Kidney (tissue), 14 donors: ENCODE measurements around the gene MACROD1. TPM values are rescaled to one million over a fixed set of nuclear protein-coding genes. Genes with fewer than 3 reads are reported as not detected.

ENCODE experiments used
- DNase-seq, 5 donors: peaks; one replicate each; pipeline ENCODE4 v3.0.0-alpha.2; 2013 to 2020
- FAIRE-seq: peaks from 2 replicates; lab custom pipeline; 2012; peaks lifted over from hg19 to GRCh38; lab: Jason Lieb, UNC
- H3K27ac ChIP-seq, 2 donors: one replicate each; pipeline ENCODE4 v1.7.0; 2013; ENCODE audit warnings: low read depth in 2 of 2, low read length in 2 of 2, inconsistent platforms in 1 of 2
- H3K27me3 ChIP-seq: one replicate; pipeline ENCODE4 v1.7.1; 2013; ENCODE audit warnings: low read length, inconsistent platforms; ENCODE audit not compliant: control insufficient read depth, insufficient read depth
- H3K36me3 ChIP-seq, 3 donors: one replicate each; pipeline versions ENCODE4 v1.7.0 to v1.7.1; 2013; ENCODE audit warnings: low read length in 3 of 3, control low read depth in 1 of 3, inconsistent platforms in 1 of 3; ENCODE audit not compliant: insufficient read depth in 3 of 3, control insufficient read depth in 2 of 3
- H3K4me1 ChIP-seq, 3 donors: one replicate each; pipeline versions ENCODE4 v1.7.0 to v1.7.1; 2013; ENCODE audit warnings: low read length in 3 of 3, inconsistent platforms in 1 of 3, low read depth in 1 of 3; ENCODE audit not compliant: control insufficient read depth in 2 of 3, insufficient read depth in 2 of 3
- H3K4me3 ChIP-seq, 3 donors: one replicate each; pipeline versions ENCODE4 v1.7.0 to v1.8.1; 2013; ENCODE audit warnings: low read length in 3 of 3, control low read depth in 1 of 3, inconsistent platforms in 1 of 3
- H3K9ac ChIP-seq, 3 donors: one replicate each; pipeline versions ENCODE4 v1.7.0 to v1.7.1; 2013; ENCODE audit warnings: low read length in 3 of 3, control low read depth in 1 of 3, inconsistent platforms in 1 of 3
- H3K9me3 ChIP-seq, 3 donors: one replicate each; pipeline versions ENCODE4 v1.7.0 to v1.7.1; 2013; ENCODE audit warnings: low read length in 3 of 3, control low read depth in 1 of 3, inconsistent platforms in 1 of 3; ENCODE audit not compliant: control insufficient read depth in 2 of 3, insufficient read depth in 1 of 3
- CTCF ChIP-seq: IDR thresholded peaks from 3 replicates; pipeline ENCODE4 v1.5.1; 2012; ENCODE audit warnings: mild to moderate bottlenecking, moderate library complexity, borderline replicate concordance; ENCODE audit not compliant: insufficient read depth; ENCODE audit errors: extremely low read depth
- intact Hi-C: fragments of 100-400 bp; cut with DNase I; formaldehyde crosslinking; loops from one replicate; pipeline ENCODE4 v1.11.1; 2022
- polyA plus RNA-seq: library from polyadenylated mRNA; stranded (reverse); fragments of 350-450 nt; fragmentation: Illumina TruSeq; extraction: RNeasy Lipid Tissue Mini Kit (QIAGEN cat#74804); gene quantifications from one replicate; pipeline ENCODE4 v1.2.3, GENCODE V29; 2014; ENCODE audit warnings: low read depth, low replicate concordance; ENCODE audit not compliant: insufficient read depth
- total RNA-seq: library from RNA; stranded (reverse); fragmentation: NEBNext Ultra II Directional; extraction: Animal tissue kit (Norgen Biotek cat#: 25700); gene quantifications from one replicate; pipeline ENCODE4 v1.2.1, GENCODE V29; 2021
- donor health status: control.
- donor health status: control.
- donor health status: control.
- donor health status: control.
- donor health status: control.
- donor health status: DM: yes; HTN: yes; CAD: no.
- donor health status: Normal renal cell carcinoma (clear cell type).

MACROD1 gene
- total and polyA plus RNA-seq, 2 donors from 2014 or later: 27.8 to 176 TPM

- Histone ChIP-seq H3K4me3 (no peak overlapping the region), H3K9ac (no peak overlapping the region), H3K36me3 (no peaks in the 10 kb centered on the region), H3K27me3 (no peaks in the 10 kb centered on the region), H3K27ac (no peak overlapping the region), H3K4me1 (peaks cover 0 to 20% (median 16%) of the 10 kb centered on the region in 3 donors), H3K9me3 (no peaks in the 10 kb centered on the region)
- no peak for DNase-seq
- no peak for FAIRE-seq
- intact Hi-C loops: no loop called here
- TF ChIP-seq CTCF: no peak
These were observed 58.6 kb downstream of the MACROD1 start for GRCh38 chr11:64107303-64107702.

GRCh38 chr11:64104632-64105031, 61.3 kb downstream of the MACROD1 start:
- Histone ChIP-seq H3K9me3 (no peaks in the 10 kb centered on the region), H3K36me3 (no peaks in the 10 kb centered on the region), H3K9ac (no peak overlapping the region), H3K4me3 (no peak overlapping the region), H3K27ac (no peak overlapping the region), H3K4me1 (peaks cover 0 to 30% (median 30%) of the 10 kb centered on the region in 3 donors), H3K27me3 (no peaks in the 10 kb centered on the region)
- no peak for TF ChIP-seq CTCF
- intact Hi-C loops: no loop called here
- FAIRE-seq (no peak), DNase-seq (no peak)

- intact Hi-C loops: no loop called here
- Histone ChIP-seq H3K36me3 (no peaks in the 10 kb centered on the region), H3K9ac (no peak overlapping the region), H3K27me3 (no peaks in the 10 kb centered on the region), H3K27ac (no peak overlapping the region), H3K9me3 (no peaks in the 10 kb centered on the region), H3K4me3 (no peak overlapping the region), H3K4me1 (peaks cover 0 to 30% (median 29%) of the 10 kb centered on the region in 3 donors)
- TF ChIP-seq CTCF: no peak
- DNase-seq (peak in 3 of 5 donors; percentile 75 to 83 (median 77)), FAIRE-seq (no peak)
These were observed 62.5 kb downstream of the MACROD1 start for GRCh38 chr11:64103277-64103985.
